Epithelial cell of proximal tubule (primary cell): ENCODE measurements around the gene BAIAP2L1. TPM values are rescaled to one million over a fixed set of nuclear protein-coding genes. Genes with fewer than 3 reads are reported as not detected.

Source experiments
- DNase-seq: peaks from one replicate; pipeline ENCODE4 v3.0.0-alpha.2; 2011; ENCODE audit warnings: low read depth
- H3K4me3 ChIP-seq: 2 replicates; pipeline ENCODE4 v1.5.1; 2011; ENCODE audit warnings: low read depth, mild to moderate bottlenecking, low read length
- CTCF ChIP-seq: conservative IDR thresholded peaks from 2 replicates; pipeline ENCODE4 v1.5.1; 2012; ENCODE audit warnings: low read depth, mild to moderate bottlenecking, low read length
- total RNA-seq: library from RNA; depleted of rRNA; stranded (reverse); fragments of >200 nt; gene quantifications from 2 replicates; pipeline ENCODE4 v1.2.3, GENCODE V29; 2015

Gene BAIAP2L1
- total RNA-seq, 1 donor from 2014 or later, result 46.8 TPM

GRCh38 chr7:98312201-98312600 lies 88.7 kb downstream of the BAIAP2L1 start:
- TF ChIP-seq CTCF, result no peak
- no peak for DNase-seq
- no peak overlapping the region for H3K4me3 ChIP-seq

- DNase-seq, result no peak
- no peak for TF ChIP-seq CTCF
- no peak overlapping the region for H3K4me3 ChIP-seq
Observed at GRCh38 chr7:98309566-98309965, 91.3 kb downstream of the BAIAP2L1 start.

- no peak overlapping the region for H3K4me3 ChIP-seq
- TF ChIP-seq CTCF, result no peak
- DNase-seq, result no peak
Observed at GRCh38 chr7:98307971-98308466, 92.9 kb downstream of the BAIAP2L1 start.

- H3K4me3 ChIP-seq, result no peak overlapping the region
- no peak for DNase-seq
- no peak for TF ChIP-seq CTCF
Observed at GRCh38 chr7:98305951-98306535, 94.8 kb downstream of the BAIAP2L1 start.

- no peak for TF ChIP-seq CTCF
- no peak for DNase-seq
- no peak overlapping the region for H3K4me3 ChIP-seq
Observed at GRCh38 chr7:98303906-98304305, 97.0 kb downstream of the BAIAP2L1 start.

- H3K4me3 ChIP-seq, result no peak overlapping the region
- TF ChIP-seq CTCF, result no peak
- no peak for DNase-seq
Observed at GRCh38 chr7:98303176-98303865, 97.6 kb downstream of the BAIAP2L1 start.
